Activated CD4-positive, alpha-beta T cell treated with anti-CD3 and anti-CD28 coated beads, Interleukin-2, amount 10 ng/mL, durations not matched to agents 7 days and 5 days (primary cell): ENCODE data around the gene HYAL4. TPM values are rescaled to one million over a fixed set of nuclear protein-coding genes. Genes with fewer than 3 reads are reported as not detected.
"Not testable (repeated sequence)": the region's sequence is repeated elsewhere in the genome, so short reads cannot be mapped to it uniquely, and the experiment has no call there.

Experiments used
- CTCF ChIA-PET: fragments of 350-600 bp; sonication (Branson Sonifier 250); formaldehyde crosslinking; loops from one replicate; lab custom pipeline; 2021; ENCODE audit warnings: antibody characterized with exemption; lab: Charles Lee
- POLR2A ChIA-PET: fragments of 350-600 bp; sonication (Branson Sonifier 250); formaldehyde crosslinking; loops from one replicate; lab custom pipeline; 2021; ENCODE audit warnings: antibody characterized with exemption; lab: Charles Lee
- DNase-seq: peaks from one replicate; pipeline ENCODE4 v3.0.0-alpha.2; 2020
- H3K27ac Mint-ChIP-seq: one replicate; pipeline ENCODE4 v1.8.0; 2021; ENCODE audit warnings: mild to moderate bottlenecking, moderate library complexity, mixed read lengths
- H3K27me3 Mint-ChIP-seq: one replicate; pipeline ENCODE4 v1.8.0; 2021; ENCODE audit warnings: mixed read lengths
- H3K36me3 Mint-ChIP-seq: one replicate; pipeline ENCODE4 v1.8.0; 2021; ENCODE audit warnings: low read depth, mixed read lengths
- H3K4me1 Mint-ChIP-seq: one replicate; pipeline ENCODE4 v1.8.0; 2021; ENCODE audit warnings: mixed read lengths
- H3K4me3 Mint-ChIP-seq: one replicate; pipeline ENCODE4 v1.8.0; 2021; ENCODE audit warnings: mild to moderate bottlenecking, moderate library complexity, mixed read lengths
- H3K9me3 Mint-ChIP-seq: one replicate; pipeline ENCODE4 v1.8.0; 2021; ENCODE audit warnings: mixed read lengths
- total RNA-seq, 2 experiments: library from RNA; stranded (reverse); gene quantifications; one replicate each; pipeline ENCODE4 v1.2.3, GENCODE V29; 2021

HYAL4 gene
- total RNA-seq = under 1 TPM; 0.10 to 0.54 TPM

GRCh38 chr7:123844712-123845219, at the start of gene HYAL4:
Gene HYAL4, plus strand, starts transcription at chr7:123845169. Its CDS starts 23,105 bp downstream, at chr7:123868274.
- POLR2A ChIA-PET = no interaction called here
- CTCF ChIA-PET = no interaction called here

GRCh38 chr7:123795917-123796316, 49.1 kb upstream of the HYAL4 start:
- DNase-seq = no peak
- H3K27me3 Mint-ChIP-seq = no peaks in the 10 kb centered on the region
- CTCF ChIA-PET = interaction anchor here (1.4 kb wide), 1 partner anchor 171 kb away, joined by 3 read pairs; no protein-coding TSS in a partner anchor

More at GRCh38 chr7:123844712-123845219, at the start of gene HYAL4:
- no peak within 1 kb of the TSS for H3K4me3 Mint-ChIP-seq
- H3K36me3 Mint-ChIP-seq = no peaks in the 10 kb centered on the region
- no peak for DNase-seq
- H3K27me3 Mint-ChIP-seq = peaks cover 11% of the 10 kb centered on the region
- no peaks in the 10 kb centered on the region for H3K4me1 Mint-ChIP-seq
- H3K9me3 Mint-ChIP-seq = no peaks in the 10 kb centered on the region
- H3K27ac Mint-ChIP-seq = no peak within 1 kb of the TSS

GRCh38 chr7:123796568-123796967, 48.4 kb upstream of the HYAL4 start:
- no peak for DNase-seq
- CTCF ChIA-PET = no interaction called here
- no peak overlapping the region for H3K27ac Mint-ChIP-seq
- no peaks in the 10 kb centered on the region for H3K36me3 Mint-ChIP-seq
- H3K4me3 Mint-ChIP-seq = no peak overlapping the region
- no peaks in the 10 kb centered on the region for H3K27me3 Mint-ChIP-seq
- POLR2A ChIA-PET = no interaction called here
- H3K4me1 Mint-ChIP-seq = no peaks in the 10 kb centered on the region
- no peaks in the 10 kb centered on the region for H3K9me3 Mint-ChIP-seq

More at GRCh38 chr7:123795917-123796316, 49.1 kb upstream of the HYAL4 start:
- H3K27ac Mint-ChIP-seq = no peak overlapping the region
- H3K36me3 Mint-ChIP-seq = no peaks in the 10 kb centered on the region
- H3K9me3 Mint-ChIP-seq = no peaks in the 10 kb centered on the region
- POLR2A ChIA-PET = no interaction called here
- H3K4me1 Mint-ChIP-seq = no peaks in the 10 kb centered on the region
- H3K4me3 Mint-ChIP-seq = no peak overlapping the region

GRCh38 chr7:123797673-123798531, 47.1 kb upstream of the HYAL4 start:
- Mint-ChIP-seq H3K4me1 (no peaks in the 10 kb centered on the region), H3K9me3 (no peaks in the 10 kb centered on the region), H3K4me3 (no peak overlapping the region), H3K36me3 (no peaks in the 10 kb centered on the region), H3K27ac (no peak overlapping the region), H3K27me3 (no peaks in the 10 kb centered on the region)
- POLR2A ChIA-PET = no interaction called here
- CTCF ChIA-PET = interaction anchor here (0.6 kb wide), 1 partner anchor 162 kb away, joined by 3 read pairs; no protein-coding TSS in a partner anchor
- no peak for DNase-seq

- H3K4me1 Mint-ChIP-seq = no peaks in the 10 kb centered on the region
- no peak overlapping the region for H3K4me3 Mint-ChIP-seq
- ChIA-PET POLR2A (no interaction called here), CTCF (no interaction called here)
- H3K9me3 Mint-ChIP-seq = no peaks in the 10 kb centered on the region
- no peaks in the 10 kb centered on the region for H3K36me3 Mint-ChIP-seq
- H3K27ac Mint-ChIP-seq = no peak overlapping the region
- no peak for DNase-seq
- H3K27me3 Mint-ChIP-seq = no peaks in the 10 kb centered on the region
These were observed 46.3 kb upstream of the HYAL4 start for GRCh38 chr7:123798532-123799188.

GRCh38 chr7:123802249-123802648, 42.7 kb upstream of the HYAL4 start:
- DNase-seq = no peak
- H3K9me3 Mint-ChIP-seq = no peaks in the 10 kb centered on the region
- H3K36me3 Mint-ChIP-seq = no peaks in the 10 kb centered on the region
- CTCF ChIA-PET = no interaction called here
- H3K4me3 Mint-ChIP-seq = no peak overlapping the region
- no peaks in the 10 kb centered on the region for H3K27me3 Mint-ChIP-seq
- H3K4me1 Mint-ChIP-seq = no peaks in the 10 kb centered on the region
- POLR2A ChIA-PET = no interaction called here
- H3K27ac Mint-ChIP-seq = no peak overlapping the region

GRCh38 chr7:123805287-123805686, 39.7 kb upstream of the HYAL4 start:
- no peak for DNase-seq
- Mint-ChIP-seq H3K27me3 (no peaks in the 10 kb centered on the region), H3K36me3 (no peaks in the 10 kb centered on the region), H3K9me3 (no peaks in the 10 kb centered on the region), H3K27ac (no peak overlapping the region), H3K4me3 (no peak overlapping the region), H3K4me1 (no peaks in the 10 kb centered on the region)
- CTCF ChIA-PET = no interaction called here
- POLR2A ChIA-PET = no interaction called here

GRCh38 chr7:123809471-123809870, 35.5 kb upstream of the HYAL4 start:
- DNase-seq = no peak

GRCh38 chr7:123811056-123811455, 33.9 kb upstream of the HYAL4 start:
- DNase-seq = no peak
- Mint-ChIP-seq H3K9me3 (no peaks in the 10 kb centered on the region), H3K4me1 (no peaks in the 10 kb centered on the region), H3K4me3 (no peak overlapping the region), H3K36me3 (no peaks in the 10 kb centered on the region), H3K27me3 (no peaks in the 10 kb centered on the region), H3K27ac (no peak overlapping the region)
- POLR2A ChIA-PET = no interaction called here
- CTCF ChIA-PET = interaction anchor here (1.1 kb wide), 1 partner anchor 88 kb away, joined by 3 read pairs; no protein-coding TSS in a partner anchor

More at GRCh38 chr7:123809471-123809870, 35.5 kb upstream of the HYAL4 start:
- Mint-ChIP-seq H3K4me3 (no peak overlapping the region), H3K27ac (no peak overlapping the region), H3K27me3 (no peaks in the 10 kb centered on the region), H3K9me3 (no peaks in the 10 kb centered on the region), H3K36me3 (no peaks in the 10 kb centered on the region), H3K4me1 (no peaks in the 10 kb centered on the region)
- ChIA-PET POLR2A (no interaction called here), CTCF (no interaction called here)

GRCh38 chr7:123816916-123817315, 28.1 kb upstream of the HYAL4 start:
- no peak overlapping the region for H3K27ac Mint-ChIP-seq
- H3K4me3 Mint-ChIP-seq = no peak overlapping the region
- ChIA-PET CTCF (no interaction called here), POLR2A (no interaction called here)
- DNase-seq = no peak
- H3K36me3 Mint-ChIP-seq = no peaks in the 10 kb centered on the region
- no peaks in the 10 kb centered on the region for H3K9me3 Mint-ChIP-seq
- no peaks in the 10 kb centered on the region for H3K4me1 Mint-ChIP-seq
- no peaks in the 10 kb centered on the region for H3K27me3 Mint-ChIP-seq

- Mint-ChIP-seq H3K9me3 (no peaks in the 10 kb centered on the region), H3K36me3 (no peaks in the 10 kb centered on the region), H3K27ac (no peak overlapping the region), H3K4me3 (no peak overlapping the region), H3K27me3 (no peaks in the 10 kb centered on the region), H3K4me1 (peaks cover 1% of the 10 kb centered on the region)
- ChIA-PET CTCF (interaction anchor here (0.7 kb wide), 1 partner anchor 153 kb away, joined by 7 read pairs; no protein-coding TSS in a partner anchor), POLR2A (no interaction called here)
- no peak for DNase-seq
These were observed 26.0 kb upstream of the HYAL4 start for GRCh38 chr7:123819001-123819400.

- H3K27ac Mint-ChIP-seq, H3K36me3 Mint-ChIP-seq, H3K4me3 Mint-ChIP-seq, H3K27me3 Mint-ChIP-seq, POLR2A ChIA-PET, H3K9me3 Mint-ChIP-seq, DNase-seq, H3K4me1 Mint-ChIP-seq: not testable (repeated sequence)
- CTCF ChIA-PET = interaction anchor here (0.7 kb wide), 1 partner anchor 154 kb away, joined by 7 read pairs; no protein-coding TSS in a partner anchor
These were observed 25.2 kb upstream of the HYAL4 start for GRCh38 chr7:123819795-123820194.

- ChIA-PET CTCF (no interaction called here), POLR2A (no interaction called here)
- DNase-seq = no peak
- no peaks in the 10 kb centered on the region for H3K27me3 Mint-ChIP-seq
- no peaks in the 10 kb centered on the region for H3K9me3 Mint-ChIP-seq
- H3K27ac Mint-ChIP-seq = no peak overlapping the region
- no peaks in the 10 kb centered on the region for H3K36me3 Mint-ChIP-seq
- no peak overlapping the region for H3K4me3 Mint-ChIP-seq
- peaks cover 11% of the 10 kb centered on the region for H3K4me1 Mint-ChIP-seq
These were observed 24.1 kb upstream of the HYAL4 start for GRCh38 chr7:123820864-123821263.
